Type B pancreatic cell (in vitro differentiated cells): ENCODE measurements around the gene NCEH1. TPM values are rescaled to one million over a fixed set of nuclear protein-coding genes. Genes with fewer than 3 reads are reported as not detected.
A peak's percentile ranks its signal among the peaks of the same experiment; 100 is the strongest.

Source experiments
- DNase-seq: peaks from one replicate; pipeline ENCODE4 v3.0.0; 2021; ENCODE audit warnings: mixed read lengths; ENCODE audit not compliant: unreplicated experiment; ENCODE audit errors: extremely low spot score
- H3K27ac Mint-ChIP-seq: 2 replicates; pipeline ENCODE4 v1.8.0; 2021; ENCODE audit warnings: mild to moderate bottlenecking, mixed read lengths
- H3K27me3 Mint-ChIP-seq: 2 replicates; pipeline ENCODE4 v1.8.0; 2021; ENCODE audit warnings: mixed read lengths
- H3K36me3 Mint-ChIP-seq: 2 replicates; pipeline ENCODE4 v1.8.0; 2021; ENCODE audit warnings: mixed read lengths
- H3K4me1 Mint-ChIP-seq: one replicate; pipeline ENCODE4 v1.8.0; 2021; ENCODE audit warnings: mixed read lengths; ENCODE audit not compliant: unreplicated experiment
- H3K4me3 Mint-ChIP-seq: 2 replicates; pipeline ENCODE4 v1.8.0; 2021; ENCODE audit warnings: mild to moderate bottlenecking, mixed read lengths
- H3K9me3 Mint-ChIP-seq: 2 replicates; pipeline ENCODE4 v1.8.0; 2021; ENCODE audit warnings: mixed read lengths
- total RNA-seq: library from RNA; stranded (reverse); gene quantifications from 2 replicates; pipeline ENCODE4 v1.2.1, GENCODE V29; 2021; ENCODE audit warnings: low replicate concordance
- TF ChIP-seq, protein P1 (sequence below): fragments of 200-600 bp; sonication (generic); conservative IDR thresholded peaks from 2 replicates; pipeline ENCODE4 v1.5.0; 2021; ENCODE audit warnings: antibody characterized with exemption, mild to moderate bottlenecking

NCEH1 gene
- total RNA-seq, 1 donor from 2014 or later: 7.0 TPM

DNA sequence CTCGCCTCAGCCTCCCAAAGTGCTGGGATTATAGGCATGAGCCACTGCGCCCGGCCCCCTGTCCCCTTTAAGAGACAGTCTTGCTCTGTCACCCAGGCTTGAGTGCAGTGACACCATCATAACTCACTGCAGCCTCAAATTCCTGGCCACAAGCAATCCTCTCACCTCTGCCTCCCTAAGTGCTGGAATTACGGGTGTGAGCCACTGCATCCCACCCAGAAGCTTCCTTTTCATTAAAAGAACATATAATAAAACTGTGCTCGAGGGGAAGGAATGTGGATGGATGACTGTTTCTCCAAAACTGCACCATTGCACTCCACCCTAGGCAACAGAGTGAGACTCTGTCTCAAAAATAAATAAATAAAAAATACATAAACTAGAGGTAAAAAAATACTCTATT lies 70.1 kb downstream of the NCEH1 start:
- TF ChIP-seq, protein P1, sequence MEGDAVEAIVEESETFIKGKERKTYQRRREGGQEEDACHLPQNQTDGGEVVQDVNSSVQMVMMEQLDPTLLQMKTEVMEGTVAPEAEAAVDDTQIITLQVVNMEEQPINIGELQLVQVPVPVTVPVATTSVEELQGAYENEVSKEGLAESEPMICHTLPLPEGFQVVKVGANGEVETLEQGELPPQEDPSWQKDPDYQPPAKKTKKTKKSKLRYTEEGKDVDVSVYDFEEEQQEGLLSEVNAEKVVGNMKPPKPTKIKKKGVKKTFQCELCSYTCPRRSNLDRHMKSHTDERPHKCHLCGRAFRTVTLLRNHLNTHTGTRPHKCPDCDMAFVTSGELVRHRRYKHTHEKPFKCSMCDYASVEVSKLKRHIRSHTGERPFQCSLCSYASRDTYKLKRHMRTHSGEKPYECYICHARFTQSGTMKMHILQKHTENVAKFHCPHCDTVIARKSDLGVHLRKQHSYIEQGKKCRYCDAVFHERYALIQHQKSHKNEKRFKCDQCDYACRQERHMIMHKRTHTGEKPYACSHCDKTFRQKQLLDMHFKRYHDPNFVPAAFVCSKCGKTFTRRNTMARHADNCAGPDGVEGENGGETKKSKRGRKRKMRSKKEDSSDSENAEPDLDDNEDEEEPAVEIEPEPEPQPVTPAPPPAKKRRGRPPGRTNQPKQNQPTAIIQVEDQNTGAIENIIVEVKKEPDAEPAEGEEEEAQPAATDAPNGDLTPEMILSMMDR: no peak
- Mint-ChIP-seq H3K27me3 (no peaks in the 10 kb centered on the region), H3K4me1 (peaks cover 4% of the 10 kb centered on the region), H3K36me3 (peaks cover 4% of the 10 kb centered on the region), H3K27ac (no peak overlapping the region), H3K4me3 (no peak overlapping the region), H3K9me3 (peaks cover 4% of the 10 kb centered on the region)
- no peak for DNase-seq

DNA sequence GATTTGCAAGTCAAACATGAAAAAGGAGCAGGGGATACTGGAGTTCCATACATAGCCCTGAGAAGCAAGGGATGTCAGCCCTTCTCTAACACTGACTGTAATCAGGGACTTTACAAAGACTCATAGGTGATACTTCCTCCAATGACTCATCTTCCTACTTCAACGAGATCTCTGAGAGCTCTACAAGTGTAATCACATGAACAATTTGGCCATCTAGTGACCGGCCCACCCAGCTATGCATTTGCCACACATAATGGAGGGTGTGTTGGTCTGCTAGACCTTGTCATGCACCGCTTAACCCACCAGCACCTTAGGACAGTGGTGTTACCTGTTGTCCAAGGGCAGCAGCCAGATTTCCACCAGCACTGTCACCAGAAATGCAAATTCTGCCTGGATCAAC lies 75.3 kb downstream of the NCEH1 start:
- TF ChIP-seq, protein P1: no peak
- Mint-ChIP-seq H3K4me1 (peaks cover 4% of the 10 kb centered on the region), H3K36me3 (peaks cover 9% of the 10 kb centered on the region), H3K4me3 (no peak overlapping the region), H3K9me3 (peaks cover 4% of the 10 kb centered on the region), H3K27ac (peak overlapping the region; percentile 74), H3K27me3 (no peaks in the 10 kb centered on the region)
- DNase-seq: no peak

DNA sequence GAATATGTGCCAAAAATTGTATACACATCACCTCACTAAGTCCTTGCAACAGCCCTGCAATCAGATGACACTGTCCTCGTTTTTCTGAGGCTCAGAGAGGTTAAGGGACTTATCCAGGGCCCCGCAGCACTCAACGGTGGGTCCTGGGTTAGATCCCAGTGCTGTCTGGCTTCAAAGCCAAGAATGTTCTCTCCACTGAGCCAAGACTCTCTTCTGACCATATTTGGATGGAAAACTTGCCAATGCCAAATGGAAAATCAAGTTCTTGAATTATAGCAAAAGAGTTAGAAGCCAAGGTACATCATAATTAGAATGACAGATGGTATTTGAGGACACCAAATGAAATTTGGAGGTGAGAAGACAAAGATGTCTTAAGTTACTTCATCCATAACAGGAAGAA lies 75.9 kb downstream of the NCEH1 start:
- no peak for DNase-seq
- peaks cover 4% of the 10 kb centered on the region for H3K4me1 Mint-ChIP-seq
- H3K36me3 Mint-ChIP-seq: peaks cover 9% of the 10 kb centered on the region
- no peaks in the 10 kb centered on the region for H3K27me3 Mint-ChIP-seq
- no peak overlapping the region for H3K27ac Mint-ChIP-seq
- TF ChIP-seq, protein P1: no peak
- no peak overlapping the region for H3K4me3 Mint-ChIP-seq
- H3K9me3 Mint-ChIP-seq: peaks cover 4% of the 10 kb centered on the region

DNA sequence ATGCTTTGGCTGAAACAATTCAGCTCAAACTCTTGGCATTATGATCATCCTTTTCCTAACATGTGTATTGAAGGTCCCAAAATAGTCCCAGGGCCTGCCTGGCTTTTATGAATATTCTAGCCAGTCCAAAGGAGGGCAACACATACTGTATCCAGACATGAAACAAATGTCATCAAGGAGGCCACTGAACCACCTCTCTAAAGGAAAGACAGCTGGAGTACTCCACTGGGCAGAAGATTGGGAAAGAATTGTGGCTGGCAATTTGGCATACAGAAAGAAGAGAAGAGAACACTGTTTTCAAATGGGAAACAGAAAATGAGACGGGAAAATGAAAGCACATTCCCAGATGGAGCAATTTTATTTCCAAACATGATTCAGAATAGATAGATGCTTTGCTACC lies 80.6 kb downstream of the NCEH1 start:
- Mint-ChIP-seq H3K9me3 (no peaks in the 10 kb centered on the region), H3K27ac (no peak overlapping the region), H3K4me1 (peaks cover 5% of the 10 kb centered on the region), H3K36me3 (peaks cover 5% of the 10 kb centered on the region), H3K4me3 (no peak overlapping the region), H3K27me3 (no peaks in the 10 kb centered on the region)
- TF ChIP-seq, protein P1: no peak
- DNase-seq: no peak

DNA sequence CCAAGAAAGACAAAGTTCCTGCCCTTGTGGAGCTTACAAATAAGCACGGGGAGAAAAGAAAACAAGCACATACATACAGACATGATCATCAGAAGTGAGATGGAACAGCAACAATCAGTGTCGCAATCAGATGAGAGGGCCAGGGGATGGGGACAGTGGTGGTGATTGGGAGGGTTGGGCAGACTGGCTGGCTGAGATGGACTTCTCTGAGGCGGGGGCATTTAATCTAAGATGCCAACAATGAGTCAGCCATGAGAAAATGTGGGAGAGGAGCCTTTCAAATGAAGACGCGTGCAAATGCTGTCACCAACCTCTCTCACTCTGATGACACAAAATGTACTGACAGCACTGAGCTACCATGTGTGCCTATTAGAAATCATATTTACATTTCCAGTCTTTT lies 81.4 kb downstream of the NCEH1 start:
- TF ChIP-seq, protein P1: no peak
- Mint-ChIP-seq H3K4me1 (peaks cover 5% of the 10 kb centered on the region), H3K4me3 (no peak overlapping the region), H3K36me3 (peaks cover 5% of the 10 kb centered on the region), H3K27me3 (no peaks in the 10 kb centered on the region), H3K27ac (no peak overlapping the region), H3K9me3 (no peaks in the 10 kb centered on the region)
- DNase-seq: no peak
